ENCODE measurements around the gene ATP12A.
"Not testable (repeated sequence)": the region's sequence is repeated elsewhere in the genome, so short reads cannot be mapped to it uniquely, and the experiment has no call there.

Gene ATP12A

GRCh38 chr13:24725379-24725778 is 45.2 kb downstream of the ATP12A start:
- no peak for DNase-seq (ENCODE audit: low read depth in 1 of 2, low spot score in 1 of 2)

DNA sequence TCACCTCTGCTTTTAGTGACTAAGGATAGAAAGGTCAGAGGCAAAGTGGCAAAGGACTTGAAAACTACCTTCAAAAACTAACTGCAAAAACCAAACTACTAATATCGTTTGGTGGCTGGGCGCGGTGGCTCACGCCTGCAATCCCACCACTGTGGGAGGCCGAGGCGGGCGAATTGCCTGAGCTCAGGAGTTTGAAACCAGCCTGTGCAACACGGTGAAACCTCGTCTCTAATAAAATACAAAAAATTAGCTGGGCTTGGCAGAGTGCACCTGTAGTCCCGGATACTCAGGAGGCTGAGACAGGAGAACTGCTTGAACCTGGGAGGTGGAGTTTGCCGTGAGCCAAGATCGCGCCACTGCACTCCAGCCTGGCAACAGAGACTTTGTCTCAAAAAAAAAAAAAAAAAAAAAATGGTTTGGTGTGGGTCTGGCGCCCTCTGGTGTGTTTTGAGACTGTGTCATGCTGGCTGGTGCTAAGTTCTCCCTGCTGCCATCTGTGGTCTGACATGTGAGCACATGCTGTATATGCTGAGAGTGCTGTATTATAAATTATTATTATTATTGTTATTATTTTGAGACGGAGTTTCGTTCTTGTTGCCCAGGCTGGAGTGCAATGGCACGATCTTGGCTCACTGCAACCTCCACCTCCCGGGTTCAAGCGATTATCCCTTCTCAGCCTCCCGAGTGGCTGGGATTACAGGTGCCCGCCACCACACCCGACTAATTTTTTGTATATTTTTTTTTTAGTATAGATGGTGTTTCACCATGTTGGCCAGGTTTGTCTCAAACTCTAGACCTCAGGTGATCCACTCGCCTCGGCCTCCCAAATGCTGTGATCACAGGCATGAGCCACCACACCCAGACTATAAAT is 47.8 kb downstream of the ATP12A start:
- DNase-seq (ENCODE audit: low read depth in 1 of 2, low spot score in 1 of 2) = peak; percentile 22 to 45

DNA sequence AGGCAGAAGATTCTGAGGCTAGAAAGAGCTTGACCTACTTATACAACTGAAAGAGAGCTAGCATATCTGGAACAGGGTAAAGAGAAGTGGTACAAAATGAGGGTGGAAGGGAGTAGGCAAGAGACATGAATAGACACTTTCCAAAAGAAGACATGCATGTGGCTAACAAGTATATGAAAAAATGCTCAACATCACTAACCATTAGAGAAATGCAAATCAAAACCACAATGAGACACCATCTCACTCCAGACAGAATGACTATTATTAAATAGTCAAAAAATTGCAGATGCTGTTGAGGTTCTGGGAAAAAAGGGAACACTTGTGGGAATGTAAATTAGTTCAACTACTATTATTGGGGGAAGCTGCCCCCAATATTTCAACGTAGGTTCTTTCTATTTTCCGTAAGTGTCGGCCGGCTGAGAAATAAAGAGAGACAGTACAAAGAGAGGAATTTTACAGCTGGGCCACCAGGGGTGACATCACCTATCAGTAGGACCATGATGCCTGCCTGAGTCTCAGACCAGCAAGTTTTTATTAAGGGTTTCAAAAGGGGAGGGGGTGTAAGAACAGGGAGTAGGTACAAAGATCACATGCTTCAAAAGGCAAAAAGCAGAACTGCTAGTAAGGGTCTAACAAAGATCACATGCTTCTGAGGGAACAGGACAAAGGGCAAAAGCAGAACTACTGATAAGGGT is 50.8 kb downstream of the ATP12A start:
- DNase-seq (ENCODE audit: low read depth in 1 of 2, low spot score in 1 of 2) = not testable (repeated sequence)

DNA sequence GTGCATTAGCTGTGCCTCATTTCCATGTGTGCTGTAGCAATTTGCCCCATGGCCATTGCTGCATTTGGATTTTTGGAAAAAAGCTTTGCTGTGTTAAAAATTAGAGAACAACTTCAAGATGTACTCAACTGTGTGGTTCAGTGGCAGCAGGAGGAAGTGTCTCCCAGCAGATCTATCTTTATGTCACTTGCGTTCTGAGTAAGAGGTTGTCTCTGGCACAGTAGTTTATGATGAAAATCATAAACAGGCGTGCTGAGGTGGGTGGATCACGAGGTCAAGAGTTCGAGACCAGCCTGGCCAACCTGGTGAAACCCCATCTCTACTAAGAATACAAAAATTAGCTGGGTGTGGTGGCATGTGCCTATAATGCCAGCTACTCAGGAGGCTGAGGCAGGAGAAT is 54.7 kb downstream of the ATP12A start:
- DNase-seq (ENCODE audit: low read depth in 1 of 2, low spot score in 1 of 2) = no peak

- no peak for DNase-seq (ENCODE audit: low read depth in 1 of 2, low spot score in 1 of 2)
Measured at GRCh38 chr13:24737042-24737441, 56.8 kb downstream of the ATP12A start.

DNA sequence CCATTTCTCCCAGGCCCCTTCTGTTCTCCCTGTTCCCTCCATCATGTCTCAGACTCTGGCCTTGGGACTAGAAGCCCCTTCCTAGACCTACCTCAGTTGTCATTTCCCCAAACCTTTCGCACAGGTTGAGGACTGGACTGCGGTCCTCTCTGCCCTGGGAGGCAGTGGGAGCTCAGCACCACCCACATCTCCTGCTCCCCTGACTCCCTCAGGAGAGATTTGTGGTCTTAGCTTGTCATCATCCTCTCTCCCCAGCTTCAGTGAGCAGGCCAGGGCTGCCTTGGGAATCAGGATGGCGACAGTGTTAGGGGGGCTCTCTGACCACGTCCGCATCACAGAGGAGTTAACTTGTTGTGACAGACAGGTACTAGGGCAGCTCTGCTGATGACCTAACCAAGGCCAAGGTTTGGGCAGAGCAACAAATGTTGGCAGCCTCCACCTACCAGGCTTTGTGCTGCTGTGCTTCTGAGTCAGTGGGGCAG is 58.2 kb downstream of the ATP12A start:
- DNase-seq (ENCODE audit: low read depth in 1 of 2, low spot score in 1 of 2) = no peak

- DNase-seq (ENCODE audit: low read depth in 1 of 2, low spot score in 1 of 2) = no peak
Measured at GRCh38 chr13:24740014-24740890, 60.0 kb downstream of the ATP12A start.

- no peak for DNase-seq (ENCODE audit: low read depth in 1 of 2, low spot score in 1 of 2)
Measured at GRCh38 chr13:24741016-24741662, 60.9 kb downstream of the ATP12A start.

DNA sequence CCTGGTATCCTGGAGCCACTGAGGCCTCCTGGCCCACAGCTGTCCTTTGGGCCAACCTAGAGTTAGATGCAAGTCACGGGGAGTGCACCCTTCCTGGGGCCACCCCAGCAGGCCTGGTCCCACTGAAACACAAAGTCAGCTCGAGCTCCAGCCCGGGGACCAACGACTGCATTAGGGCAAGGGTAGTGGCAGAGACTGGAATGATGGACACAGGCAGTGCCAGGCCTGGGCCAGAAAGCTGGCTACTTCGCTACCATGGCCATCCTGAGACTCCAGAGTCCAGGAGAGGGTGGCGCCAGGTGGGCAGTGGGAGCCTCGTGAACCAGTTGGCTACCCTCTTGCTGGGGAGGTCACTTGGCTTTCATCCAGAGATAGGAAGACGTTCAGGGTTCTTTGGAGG is 61.6 kb downstream of the ATP12A start:
- DNase-seq (ENCODE audit: low read depth in 1 of 2, low spot score in 1 of 2) = no peak

- no peak for DNase-seq (ENCODE audit: low read depth in 1 of 2, low spot score in 1 of 2)
Measured at GRCh38 chr13:24742294-24742693, 62.1 kb downstream of the ATP12A start.

- no peak for DNase-seq (ENCODE audit: low read depth in 1 of 2, low spot score in 1 of 2)
Measured at GRCh38 chr13:24742977-24743376, 62.8 kb downstream of the ATP12A start.

- DNase-seq (ENCODE audit: low read depth in 1 of 2, low spot score in 1 of 2) = no peak
Measured at GRCh38 chr13:24744247-24744646, 64.0 kb downstream of the ATP12A start.

DNA sequence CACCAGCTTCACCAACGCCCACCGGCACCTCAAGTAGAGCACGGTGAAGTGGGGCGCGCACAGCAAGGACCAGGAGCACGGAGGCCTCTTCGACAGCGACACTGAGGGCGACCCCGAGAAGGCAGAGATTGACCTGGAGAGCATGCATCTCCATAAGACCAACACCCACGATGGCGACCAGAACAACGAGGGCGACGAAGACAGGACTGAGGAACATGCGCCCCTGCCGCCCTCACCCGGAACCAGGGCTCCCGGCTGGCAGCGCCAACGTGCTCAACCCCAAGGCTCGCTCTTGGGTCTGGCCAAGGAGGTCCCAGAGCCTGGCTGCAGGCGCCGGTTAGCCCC is 65.3 kb downstream of the ATP12A start:
- no peak for DNase-seq (ENCODE audit: low read depth in 1 of 2, low spot score in 1 of 2)

DNA sequence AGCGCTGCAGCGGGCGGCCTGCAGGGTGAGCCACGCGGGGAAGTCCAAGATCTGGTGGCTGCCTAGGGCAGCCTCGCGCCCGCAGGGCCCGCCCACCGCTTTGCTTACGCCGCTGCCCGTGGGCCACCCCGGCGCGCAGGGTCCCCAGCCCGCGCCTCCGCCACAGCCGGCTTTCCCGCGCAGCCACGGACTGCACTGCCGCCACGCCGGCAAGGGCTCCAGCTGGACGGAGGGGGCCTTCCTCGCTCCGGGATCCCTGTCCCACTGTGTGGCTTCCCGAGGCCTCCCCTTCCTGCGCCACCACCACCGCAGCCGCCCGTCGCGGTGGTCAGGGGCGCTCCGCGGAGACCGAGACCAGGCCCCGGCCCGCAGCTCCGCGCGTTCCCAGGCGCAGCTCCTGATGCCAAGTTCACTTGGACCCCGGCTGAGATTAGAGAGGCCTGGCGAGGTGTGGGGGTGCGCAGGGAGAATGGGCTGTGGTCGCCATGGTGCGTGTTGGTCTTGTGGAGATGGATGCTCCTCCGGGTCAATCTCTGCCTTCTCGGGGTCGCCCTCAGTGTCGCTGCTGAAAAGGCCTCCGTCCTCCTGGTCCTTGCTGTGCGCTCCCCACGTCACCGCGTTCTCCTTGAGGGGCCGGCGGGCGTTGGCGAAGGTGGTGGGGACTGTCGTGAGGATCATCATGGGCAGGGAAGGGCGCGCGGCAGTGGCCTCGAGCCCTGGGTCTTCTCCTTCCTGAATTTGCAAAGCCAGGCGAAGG is 65.8 kb downstream of the ATP12A start:
- DNase-seq (ENCODE audit: low read depth in 1 of 2, low spot score in 1 of 2) = no peak

GRCh38 chr13:24746618-24747247 is 66.5 kb downstream of the ATP12A start:
- no peak for DNase-seq (ENCODE audit: low read depth in 1 of 2, low spot score in 1 of 2)

GRCh38 chr13:24747248-24748060 is 67.2 kb downstream of the ATP12A start:
- DNase-seq (ENCODE audit: low read depth in 1 of 2, low spot score in 1 of 2) = no peak

DNA sequence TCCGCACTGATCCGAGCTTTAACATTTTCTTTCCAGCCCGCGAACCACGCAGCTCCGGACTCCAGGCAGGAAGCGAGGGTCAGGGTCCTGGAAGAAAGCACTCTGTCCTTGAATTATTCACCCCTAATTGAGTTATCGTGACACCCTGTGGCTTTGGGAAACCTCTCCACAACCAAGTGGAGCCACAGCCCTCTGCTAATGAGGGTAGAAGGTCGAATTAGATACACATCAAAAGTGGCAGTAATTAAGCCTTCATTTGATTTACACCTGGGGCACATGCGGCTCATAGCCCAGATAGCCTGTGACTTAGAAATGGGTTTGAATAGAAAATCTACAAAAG is 67.8 kb downstream of the ATP12A start:
- no peak for DNase-seq (ENCODE audit: low read depth in 1 of 2, low spot score in 1 of 2)

DNA sequence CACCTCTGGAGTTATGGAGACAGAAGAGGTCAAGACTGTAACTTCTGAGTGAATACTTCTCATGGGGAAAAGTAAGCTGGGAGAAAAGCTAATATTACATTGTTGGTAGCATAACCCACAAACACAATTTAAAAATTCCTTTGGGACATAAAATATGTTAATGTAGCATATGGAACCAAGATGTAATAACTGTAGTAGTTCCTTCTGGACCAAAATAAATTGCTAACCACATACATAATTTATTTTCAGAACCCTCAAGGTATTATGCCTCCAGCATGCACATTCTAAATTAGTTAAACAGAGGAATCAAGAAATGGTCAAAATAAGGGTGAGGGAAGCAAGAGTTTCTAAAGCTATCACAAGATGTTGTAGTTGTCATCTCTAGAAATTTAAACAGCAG is 79.0 kb downstream of the ATP12A start:
- no peak for DNase-seq (ENCODE audit: low read depth in 1 of 2, low spot score in 1 of 2)
